Chondrocyte (in vitro differentiated cells): ENCODE measurements around the gene RGS6. TPM values are rescaled to one million over a fixed set of nuclear protein-coding genes. Genes with fewer than 3 reads are reported as not detected.

Experiments used
- DNase-seq: peaks from one replicate; pipeline ENCODE4 v3.0.0; 2021; ENCODE audit warnings: mixed read lengths, low spot score
- H3K27ac Mint-ChIP-seq: one replicate; pipeline ENCODE4 v1.8.0; 2021; ENCODE audit warnings: mild to moderate bottlenecking, moderate library complexity, mixed read lengths; ENCODE audit not compliant: unreplicated experiment
- H3K27me3 Mint-ChIP-seq: 2 replicates; pipeline ENCODE4 v1.8.0; 2021; ENCODE audit warnings: low read depth, mixed read lengths
- H3K36me3 Mint-ChIP-seq: 2 replicates; pipeline ENCODE4 v1.8.0; 2021; ENCODE audit warnings: low read depth, mixed read lengths
- H3K4me1 Mint-ChIP-seq: 2 replicates; pipeline ENCODE4 v1.8.0; 2021; ENCODE audit warnings: low read depth, mild to moderate bottlenecking, mixed read lengths
- H3K4me3 Mint-ChIP-seq: one replicate; pipeline ENCODE4 v1.8.0; 2021; ENCODE audit warnings: mild to moderate bottlenecking, moderate library complexity, mixed read lengths; ENCODE audit not compliant: unreplicated experiment
- H3K9me3 Mint-ChIP-seq: 2 replicates; pipeline ENCODE4 v1.8.0; 2021; ENCODE audit warnings: low read depth, mixed read lengths
- total RNA-seq: library from RNA; stranded (reverse); gene quantifications from 3 replicates; pipeline ENCODE4 v1.2.1, GENCODE V29; 2021
- TF ChIP-seq, protein P1 (sequence below): fragments of 200-600 bp; sonication (generic); IDR thresholded peaks from 2 replicates; pipeline ENCODE4 v1.5.0; 2021; ENCODE audit warnings: antibody characterized with exemption, mild to moderate bottlenecking, moderate library complexity

Gene RGS6
- total RNA-seq, 1 donor from 2014 or later = 0.12 TPM

DNA sequence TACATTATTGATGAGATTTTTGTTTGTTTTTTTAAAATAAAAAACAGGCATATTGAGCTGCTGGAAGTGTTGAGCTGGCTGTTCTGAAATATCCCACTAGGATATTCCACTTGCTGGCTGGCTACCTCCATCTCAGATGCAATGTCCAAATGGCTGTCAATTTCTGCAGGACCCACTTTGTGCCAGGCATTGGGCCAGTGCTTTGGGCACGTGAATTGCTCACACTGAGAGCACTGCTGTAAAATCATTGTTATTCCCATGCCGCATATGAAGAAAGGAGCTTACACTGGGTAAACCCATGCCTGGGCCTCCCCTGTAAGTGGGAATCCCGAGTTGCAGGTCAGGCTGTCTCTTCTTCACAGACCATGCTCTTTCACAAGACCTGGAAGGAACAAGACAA is 56.7 kb downstream of the RGS6 start:
- Mint-ChIP-seq H3K4me3 (no peak overlapping the region), H3K27me3 (no peaks in the 10 kb centered on the region), H3K9me3 (peaks cover 4% of the 10 kb centered on the region), H3K27ac (no peak overlapping the region), H3K4me1 (peaks cover 15% of the 10 kb centered on the region), H3K36me3 (no peaks in the 10 kb centered on the region)
- DNase-seq = no peak
- TF ChIP-seq, protein P1, sequence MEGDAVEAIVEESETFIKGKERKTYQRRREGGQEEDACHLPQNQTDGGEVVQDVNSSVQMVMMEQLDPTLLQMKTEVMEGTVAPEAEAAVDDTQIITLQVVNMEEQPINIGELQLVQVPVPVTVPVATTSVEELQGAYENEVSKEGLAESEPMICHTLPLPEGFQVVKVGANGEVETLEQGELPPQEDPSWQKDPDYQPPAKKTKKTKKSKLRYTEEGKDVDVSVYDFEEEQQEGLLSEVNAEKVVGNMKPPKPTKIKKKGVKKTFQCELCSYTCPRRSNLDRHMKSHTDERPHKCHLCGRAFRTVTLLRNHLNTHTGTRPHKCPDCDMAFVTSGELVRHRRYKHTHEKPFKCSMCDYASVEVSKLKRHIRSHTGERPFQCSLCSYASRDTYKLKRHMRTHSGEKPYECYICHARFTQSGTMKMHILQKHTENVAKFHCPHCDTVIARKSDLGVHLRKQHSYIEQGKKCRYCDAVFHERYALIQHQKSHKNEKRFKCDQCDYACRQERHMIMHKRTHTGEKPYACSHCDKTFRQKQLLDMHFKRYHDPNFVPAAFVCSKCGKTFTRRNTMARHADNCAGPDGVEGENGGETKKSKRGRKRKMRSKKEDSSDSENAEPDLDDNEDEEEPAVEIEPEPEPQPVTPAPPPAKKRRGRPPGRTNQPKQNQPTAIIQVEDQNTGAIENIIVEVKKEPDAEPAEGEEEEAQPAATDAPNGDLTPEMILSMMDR = no peak

DNA sequence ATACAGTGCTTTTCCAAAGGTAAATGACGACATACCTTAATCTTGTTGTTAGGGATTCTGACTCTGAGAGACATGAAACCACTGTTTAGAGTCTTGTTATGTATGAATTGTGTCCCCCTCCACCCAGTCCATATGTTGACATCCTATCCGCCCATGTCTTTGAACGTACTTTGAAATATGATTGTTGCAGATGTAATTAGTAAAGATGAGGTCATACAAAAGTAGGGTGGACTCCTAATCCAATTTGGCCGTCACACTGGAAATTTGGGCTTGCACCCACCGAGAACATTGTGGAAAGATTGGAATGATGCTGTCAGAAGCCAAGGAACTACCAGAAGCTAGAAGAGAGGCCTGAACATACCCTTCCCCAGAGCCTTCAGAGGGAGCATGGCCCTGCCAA is 62.2 kb downstream of the RGS6 start:
- DNase-seq = no peak
- Mint-ChIP-seq H3K36me3 (no peaks in the 10 kb centered on the region), H3K27me3 (no peaks in the 10 kb centered on the region), H3K27ac (no peak overlapping the region), H3K4me3 (no peak overlapping the region), H3K9me3 (peaks cover 3% of the 10 kb centered on the region), H3K4me1 (no peaks in the 10 kb centered on the region)
- TF ChIP-seq, protein P1 = no peak

DNA sequence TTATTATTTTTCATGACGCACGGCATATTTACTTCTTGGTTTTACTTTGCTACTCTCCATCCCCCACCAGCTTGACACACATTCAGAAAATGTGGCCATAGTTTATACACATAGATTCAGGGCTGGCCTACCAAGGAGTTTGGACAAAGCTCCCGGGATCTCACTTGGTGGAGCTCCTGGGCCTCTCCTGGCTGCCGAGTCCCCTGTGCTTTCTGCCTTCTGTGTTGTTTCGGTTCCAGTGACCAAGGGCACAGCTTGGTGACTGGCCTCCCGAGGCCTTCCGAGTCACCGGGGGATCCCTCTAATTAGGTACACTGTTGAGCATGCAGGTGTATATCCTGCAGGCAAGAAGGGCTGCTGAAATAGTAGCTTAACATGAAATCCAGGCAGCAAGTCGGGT is 63.5 kb downstream of the RGS6 start:
- no peaks in the 10 kb centered on the region for H3K27me3 Mint-ChIP-seq
- TF ChIP-seq, protein P1 = no peak
- no peak overlapping the region for H3K4me3 Mint-ChIP-seq
- no peaks in the 10 kb centered on the region for H3K4me1 Mint-ChIP-seq
- DNase-seq = no peak
- no peak overlapping the region for H3K27ac Mint-ChIP-seq
- H3K36me3 Mint-ChIP-seq = no peaks in the 10 kb centered on the region
- H3K9me3 Mint-ChIP-seq = peaks cover 11% of the 10 kb centered on the region

DNA sequence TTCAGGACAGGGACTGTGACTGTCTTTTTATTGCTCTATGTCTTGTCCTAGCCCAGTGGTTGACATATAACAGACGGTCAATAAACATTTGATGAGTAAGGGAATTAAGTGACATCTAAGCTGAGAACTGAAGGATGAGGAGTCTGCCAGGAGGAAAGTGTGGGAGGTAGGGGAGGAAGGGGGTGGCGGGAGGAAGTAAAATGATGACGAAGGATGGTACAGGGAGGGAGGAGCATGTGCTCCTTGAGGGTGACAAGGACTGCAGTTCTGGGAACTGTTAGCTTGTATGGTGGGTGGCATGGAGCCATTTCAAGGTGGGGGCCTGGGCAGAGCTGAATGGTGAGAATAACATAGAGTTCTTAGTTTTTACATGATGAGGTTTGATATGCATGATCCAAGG is 64.4 kb downstream of the RGS6 start:
- no peak overlapping the region for H3K27ac Mint-ChIP-seq
- TF ChIP-seq, protein P1 = no peak
- peaks cover 11% of the 10 kb centered on the region for H3K9me3 Mint-ChIP-seq
- no peaks in the 10 kb centered on the region for H3K36me3 Mint-ChIP-seq
- H3K27me3 Mint-ChIP-seq = no peaks in the 10 kb centered on the region
- DNase-seq = no peak
- no peak overlapping the region for H3K4me3 Mint-ChIP-seq
- H3K4me1 Mint-ChIP-seq = no peaks in the 10 kb centered on the region

DNA sequence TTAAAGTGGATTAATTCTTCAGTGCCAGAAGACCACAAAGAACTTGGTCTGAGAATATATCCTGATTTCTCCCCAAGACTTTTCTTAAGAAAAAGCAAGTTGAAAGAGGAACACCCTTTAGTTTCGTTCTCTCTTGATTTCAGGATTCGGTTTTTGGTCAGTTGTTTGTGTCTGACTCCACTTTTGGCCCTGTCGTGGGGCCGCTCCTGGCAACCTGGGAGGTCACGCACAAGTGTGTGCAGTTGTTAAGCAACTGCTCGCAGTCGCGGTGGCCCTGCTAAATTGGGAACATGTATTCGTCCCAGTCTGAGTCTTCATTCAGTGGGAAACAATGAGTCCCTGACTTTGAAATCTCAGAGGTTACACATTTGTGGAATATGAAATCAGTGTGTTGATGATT is 68.7 kb downstream of the RGS6 start:
- H3K4me1 Mint-ChIP-seq = no peaks in the 10 kb centered on the region
- H3K4me3 Mint-ChIP-seq = no peak overlapping the region

More for the DNA sequence above, 68.7 kb downstream of the RGS6 start:
- peaks cover 11% of the 10 kb centered on the region for H3K9me3 Mint-ChIP-seq
- DNase-seq = no peak
- no peaks in the 10 kb centered on the region for H3K27me3 Mint-ChIP-seq
- TF ChIP-seq, protein P1 = no peak
- H3K36me3 Mint-ChIP-seq = no peaks in the 10 kb centered on the region
- no peak overlapping the region for H3K27ac Mint-ChIP-seq
